22Rv1 (cell line): Measurements from ENCODE around the gene CFAP65.
A peak's percentile ranks its signal among the peaks of the same experiment; 100 is the strongest.

Experiments used
- CTCF ChIP-seq: fragments of 450-650 bp; IDR thresholded peaks from 2 replicates; pipeline ENCODE4 v1.5.1; 2017; ENCODE audit warnings: mild to moderate bottlenecking
- ZFX ChIP-seq: fragments of 450-650 bp; IDR thresholded peaks from 2 replicates; pipeline ENCODE4 v1.6.1; 2017; ENCODE audit warnings: antibody characterized with exemption, borderline replicate concordance

DNA sequence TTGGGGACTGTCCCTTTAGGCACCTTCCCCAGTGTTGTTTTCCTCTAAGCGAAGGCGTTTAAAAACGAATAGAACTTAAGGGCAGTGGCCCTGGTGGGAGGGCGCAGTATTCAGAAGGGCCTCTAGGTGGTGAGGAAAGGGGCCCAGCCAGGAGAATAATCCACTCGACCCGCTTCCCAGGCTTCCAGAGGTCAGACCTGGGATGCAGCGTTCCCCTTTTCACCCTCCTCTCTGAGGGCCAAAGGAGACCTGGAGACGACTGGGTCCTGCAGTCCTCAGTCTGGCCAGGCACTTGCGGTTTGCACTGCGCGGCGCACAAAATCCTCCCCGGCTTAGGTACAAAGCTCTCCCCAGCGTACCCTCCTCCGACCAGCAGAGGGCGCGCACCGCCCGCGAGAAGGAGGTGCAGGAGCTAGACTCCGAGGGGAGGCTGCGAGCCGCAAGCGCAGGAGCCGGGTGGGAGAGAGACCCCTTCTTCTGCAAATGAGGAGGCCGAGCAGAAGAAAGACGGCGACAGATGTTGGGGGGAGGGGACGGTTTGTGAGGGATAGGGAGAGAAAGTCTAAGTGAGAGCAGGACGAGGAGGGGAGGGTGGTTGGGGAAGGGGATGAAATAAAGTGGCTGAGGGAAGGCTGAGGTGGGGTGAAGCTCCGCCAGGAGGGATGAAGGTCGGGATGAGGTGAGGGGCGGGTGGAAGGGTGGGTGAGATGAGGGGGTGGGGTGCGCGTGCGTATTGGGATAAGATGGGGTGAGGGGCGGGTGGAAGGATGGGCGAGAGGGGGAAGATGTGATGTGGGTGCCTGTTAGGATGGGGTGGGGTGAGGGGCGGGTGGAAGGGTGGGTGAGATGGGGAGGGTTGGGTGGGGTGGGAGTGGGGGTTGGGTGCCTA, 61.2 kb downstream of the CFAP65 start:
- TF ChIP-seq ZFX: no peak
- peak; percentile 98 for TF ChIP-seq CTCF
